Stomach (tissue), 9 donors: ENCODE data around the gene PPP3CA. TPM values are rescaled to one million over a fixed set of nuclear protein-coding genes. Genes with fewer than 3 reads are reported as not detected.
"Not testable (repeated sequence)": the region's sequence is repeated elsewhere in the genome, so short reads cannot be mapped to it uniquely, and the experiment has no call there.

Experiments used
- DNase-seq, 2 donors: peaks; one replicate each; pipeline versions ENCODE4 v3.0.0 to v3.0.0-alpha.2; 2013 to 2019
- H3K27ac ChIP-seq, 5 donors: fragments of 200-600 bp in 4 of 5; sonication (generic) in 4 of 5; one replicate each; pipeline ENCODE4 v1.5.1; 2013 to 2019; ENCODE audit warnings: mild to moderate bottlenecking in 1 of 5, moderate library complexity in 1 of 5
- H3K27me3 ChIP-seq, 3 donors: fragments of 200-600 bp; sonication (generic); one replicate each; pipeline ENCODE4 v1.5.1; 2017 to 2019; ENCODE audit warnings: mixed run types in 1 of 3
- H3K36me3 ChIP-seq, 4 donors: fragments of 200-600 bp; sonication (generic); 1 replicate in 3 of 4; 2 replicates in 1 of 4; pipeline ENCODE4 v1.5.1; 2016 to 2019
- H3K4me1 ChIP-seq, 4 donors: fragments of 200-600 bp; sonication (generic); one replicate each; pipeline ENCODE4 v1.5.1; 2016 to 2019
- H3K4me3 ChIP-seq, 4 donors: fragments of 200-600 bp; sonication (generic) in 3 of 4; one replicate each; pipeline ENCODE4 v1.5.1; 2016 to 2019; ENCODE audit warnings: mild to moderate bottlenecking in 1 of 4
- H3K9me3 ChIP-seq, 4 donors: fragments of 200-600 bp; sonication (generic); one replicate each; pipeline ENCODE4 v1.5.1; 2016 to 2019
- EP300 ChIP-seq: sonication (generic); formaldehyde crosslinking; IDR thresholded peaks from one replicate; pipeline ENCODE4 v1.6.1; 2017; ENCODE audit warnings: antibody characterized with exemption
- POLR2A ChIP-seq, 4 donors: fragments of 450-650 bp; IDR thresholded peaks; one replicate each; pipeline ENCODE4 v1.6.1; 2016; ENCODE audit warnings: antibody characterized with exemption in 4 of 4, control low read depth in 2 of 4, mild to moderate bottlenecking in 1 of 4, moderate library complexity in 1 of 4
- POLR2AphosphoS5 ChIP-seq, 3 donors: sonication (generic); formaldehyde crosslinking; IDR thresholded peaks; one replicate each; pipeline ENCODE4 v1.6.1; 2016; ENCODE audit warnings: antibody characterized with exemption in 3 of 3
- WGBS, 5 donors: extraction: QIAGEN DNeasy Blood & Tissue Kit in 3 of 5; methylation state at CpG; one replicate each; pipeline versions ENCODE4 v1.1.5 to v1.1.7; 2013 to 2018; 5-methylcytosine and 5-hydroxymethylcytosine counted together
- intact Hi-C: fragments of 100-400 bp; cut with DNase I; formaldehyde crosslinking; loops from one replicate; pipeline ENCODE4 v1.15.1; 2023; ENCODE audit warnings: low total_unique reads
- polyA plus RNA-seq, 3 donors: library from polyadenylated mRNA; stranded (reverse); fragments of 200-250 nt; gene quantifications; one replicate each; pipeline ENCODE4 v1.2.3, GENCODE V29; 2013
- total RNA-seq, 5 donors: library from RNA; depleted of rRNA; stranded (reverse); fragments of >200 nt; gene quantifications; one replicate each; pipeline versions ENCODE4 v1.1.0 to v1.2.3, GENCODE V29; 2014 to 2016
- TF ChIP-seq, protein P1 (sequence below), 7 experiments: fragments of 450-650 bp in 4 of 7; fragments of 200-600 bp in 3 of 7; sonication (generic) in 3 of 7; IDR thresholded peaks; one replicate each; pipeline ENCODE4 v1.5.1; 2016 to 2019; ENCODE audit warnings: antibody characterized with exemption in 7 of 7, control low read depth in 2 of 7, mild to moderate bottlenecking in 1 of 7
- donor health status: healthy with polysubstance abuse.
- donor health status: Bipolar disorder and iron deficiency.
- donor health status: healthy.

PPP3CA gene
- total and polyA plus RNA-seq, 8 donors: 8.9 to 62.4 (median 20.6) TPM

- peaks cover 0 to 14% (median 6%) of the 10 kb centered on the region in 4 donors for H3K4me1 ChIP-seq
- H3K36me3 ChIP-seq: peaks cover 0 to 10% (median 7%) of the 10 kb centered on the region in 4 donors
- no peak for DNase-seq
- no peak overlapping the region for H3K27ac ChIP-seq
- 84 to 92% (median 89%) methylated on average over 3 of the region's 3 CpGs for WGBS, 5 donors
- intact Hi-C loops: no loop called here
- H3K27me3 ChIP-seq: no peaks in the 10 kb centered on the region
- no peaks in the 10 kb centered on the region for H3K9me3 ChIP-seq
- H3K4me3 ChIP-seq: no peak overlapping the region
- TF ChIP-seq, protein P1, sequence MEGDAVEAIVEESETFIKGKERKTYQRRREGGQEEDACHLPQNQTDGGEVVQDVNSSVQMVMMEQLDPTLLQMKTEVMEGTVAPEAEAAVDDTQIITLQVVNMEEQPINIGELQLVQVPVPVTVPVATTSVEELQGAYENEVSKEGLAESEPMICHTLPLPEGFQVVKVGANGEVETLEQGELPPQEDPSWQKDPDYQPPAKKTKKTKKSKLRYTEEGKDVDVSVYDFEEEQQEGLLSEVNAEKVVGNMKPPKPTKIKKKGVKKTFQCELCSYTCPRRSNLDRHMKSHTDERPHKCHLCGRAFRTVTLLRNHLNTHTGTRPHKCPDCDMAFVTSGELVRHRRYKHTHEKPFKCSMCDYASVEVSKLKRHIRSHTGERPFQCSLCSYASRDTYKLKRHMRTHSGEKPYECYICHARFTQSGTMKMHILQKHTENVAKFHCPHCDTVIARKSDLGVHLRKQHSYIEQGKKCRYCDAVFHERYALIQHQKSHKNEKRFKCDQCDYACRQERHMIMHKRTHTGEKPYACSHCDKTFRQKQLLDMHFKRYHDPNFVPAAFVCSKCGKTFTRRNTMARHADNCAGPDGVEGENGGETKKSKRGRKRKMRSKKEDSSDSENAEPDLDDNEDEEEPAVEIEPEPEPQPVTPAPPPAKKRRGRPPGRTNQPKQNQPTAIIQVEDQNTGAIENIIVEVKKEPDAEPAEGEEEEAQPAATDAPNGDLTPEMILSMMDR (IDR thresholded peaks at IDR 0.05): no peak
- TF ChIP-seq EP300: no peak
- no peak for TF ChIP-seq POLR2A (IDR thresholded peaks at IDR 0.05)
- TF ChIP-seq POLR2AphosphoS5 (IDR thresholded peaks at IDR 0.05): no peak
These were observed 163.5 kb downstream of the PPP3CA start for GRCh38 chr4:101183666-101184373.

- no peaks in the 10 kb centered on the region for H3K27me3 ChIP-seq
- peaks cover 0 to 15% (median 6%) of the 10 kb centered on the region in 4 donors for H3K4me1 ChIP-seq
- H3K36me3 ChIP-seq: peaks cover 0 to 10% (median 7%) of the 10 kb centered on the region in 4 donors
- H3K27ac ChIP-seq: no peak overlapping the region
- intact Hi-C loops: no loop called here
- no peak for TF ChIP-seq POLR2A (IDR thresholded peaks at IDR 0.05)
- TF ChIP-seq, protein P1 (IDR thresholded peaks at IDR 0.05): no peak
- TF ChIP-seq EP300: no peak
- 78 to 95% (median 89%) methylated on average over 2 of the region's 2 CpGs for WGBS, 5 donors
- H3K4me3 ChIP-seq: no peak overlapping the region
- no peak for DNase-seq
- no peaks in the 10 kb centered on the region for H3K9me3 ChIP-seq
These were observed 164.1 kb downstream of the PPP3CA start for GRCh38 chr4:101183221-101183620.

- intact Hi-C loops, H3K27ac ChIP-seq, H3K4me3 ChIP-seq, H3K9me3 ChIP-seq, DNase-seq, H3K27me3 ChIP-seq: not testable (repeated sequence)
- H3K4me1 ChIP-seq: peaks cover 0 to 16% (median 6%) of the 10 kb centered on the region in 4 donors
- 93 to 97% (median 96%) methylated on average over 4 of the region's 4 CpGs for WGBS, 5 donors
- peaks cover 0 to 10% (median 7%) of the 10 kb centered on the region in 4 donors for H3K36me3 ChIP-seq
These were observed 164.6 kb downstream of the PPP3CA start for GRCh38 chr4:101182688-101183087.

DNA sequence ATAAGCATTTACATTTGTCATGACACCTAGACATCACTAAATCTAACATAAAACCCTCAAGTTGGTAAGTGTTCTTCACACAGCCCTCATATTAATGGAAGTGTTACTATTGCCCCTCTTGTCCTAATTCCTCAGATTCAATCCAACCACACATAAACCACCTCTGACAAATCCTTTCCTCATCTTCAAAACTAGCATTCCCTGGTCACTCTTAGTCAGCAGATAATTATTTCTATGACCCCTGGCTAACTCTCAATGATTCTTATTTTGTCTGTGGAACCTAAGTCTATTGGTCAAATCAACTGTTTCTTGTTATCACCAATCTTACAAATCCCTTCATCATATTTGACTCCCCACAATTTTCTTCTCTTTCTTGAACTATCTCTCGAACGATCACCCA is 168.6 kb downstream of the PPP3CA start:
- TF ChIP-seq POLR2A (IDR thresholded peaks at IDR 0.05) (no peak), POLR2AphosphoS5 (IDR thresholded peaks at IDR 0.05) (no peak), EP300 (no peak)
- Histone ChIP-seq H3K36me3 (peaks cover 0 to 10% (median 7%) of the 10 kb centered on the region in 4 donors), H3K4me3 (no peak overlapping the region), H3K4me1 (peaks cover 0 to 36% (median 16%) of the 10 kb centered on the region in 4 donors), H3K27me3 (no peaks in the 10 kb centered on the region), H3K27ac (no peak overlapping the region), H3K9me3 (no peaks in the 10 kb centered on the region)
- DNase-seq: no peak
- 96 to 100% (median 99%) methylated on average over 2 of the region's 2 CpGs for WGBS, 5 donors
- intact Hi-C loops: no loop called here

- Histone ChIP-seq H3K27me3 (no peaks in the 10 kb centered on the region), H3K27ac (no peak overlapping the region), H3K9me3 (no peaks in the 10 kb centered on the region), H3K4me3 (no peak overlapping the region), H3K4me1 (peaks cover 0 to 46% (median 20%) of the 10 kb centered on the region in 4 donors), H3K36me3 (peaks cover 0 to 1% (median 0%) of the 10 kb centered on the region in 4 donors)
- intact Hi-C loops: no loop called here
- 0 to 33% (median 25%) methylated on average over 1 of the region's 1 CpG for WGBS, 5 donors
- DNase-seq: no peak
- TF ChIP-seq, protein P1 (IDR thresholded peaks at IDR 0.05): no peak
- no peak for TF ChIP-seq POLR2AphosphoS5 (IDR thresholded peaks at IDR 0.05)
- TF ChIP-seq EP300: no peak
- TF ChIP-seq POLR2A (IDR thresholded peaks at IDR 0.05): no peak
These were observed 170.2 kb downstream of the PPP3CA start for GRCh38 chr4:101177154-101177553.
